Smooth muscle cell of the umbilical artery (primary cell): ENCODE data around the gene LYSMD1. TPM values are rescaled to one million over a fixed set of nuclear protein-coding genes. Genes with fewer than 3 reads are reported as not detected.

Source experiments
- total RNA-seq: library from RNA; depleted of rRNA; stranded (reverse); fragments of >200 nt; gene quantifications from 2 replicates; pipeline ENCODE4 v1.2.3, GENCODE V29; 2014

The LYSMD1 gene, protein sequence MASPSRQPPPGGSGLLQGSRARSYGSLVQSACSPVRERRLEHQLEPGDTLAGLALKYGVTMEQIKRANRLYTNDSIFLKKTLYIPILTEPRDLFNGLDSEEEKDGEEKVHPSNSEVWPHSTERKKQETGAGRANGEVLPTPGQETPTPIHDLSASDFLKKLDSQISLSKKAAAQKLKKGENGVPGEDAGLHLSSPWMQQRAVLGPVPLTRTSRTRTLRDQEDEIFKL
- 4.8 and 8.0 TPM in 2 replicates for total RNA-seq

GRCh38 chr1:151165738-151166504 is at the start of gene LYSMD1, which contains the start of gene SCNM1:
TSS of gene LYSMD1 (minus strand) at chr1:151165902. CDS start at chr1:151165258, 644 bp downstream.
TSS of gene SCNM1 (plus strand) at chr1:151166144. CDS start at chr1:151166153, 9 bp downstream.

GRCh38 chr1:151198254-151199127 is 32.8 kb upstream of the LYSMD1 start, which contains the start of gene PIP5K1A:
TSS of gene PIP5K1A (plus strand) at chr1:151198552. CDS start at chr1:151198997, 445 bp downstream.

GRCh38 chr1:151189637-151190445 is 24.1 kb upstream of the LYSMD1 start, which contains the start of gene VPS72:
TSS of gene VPS72 (minus strand) at chr1:151190197. CDS start at chr1:151190121, 76 bp downstream.

GRCh38 chr1:151175863-151176262 is 10.2 kb upstream of the LYSMD1 start, which contains the start of gene TMOD4:
TSS of gene TMOD4 (minus strand) at chr1:151175981. CDS start at chr1:151174875, 1,106 bp downstream.

GRCh38 chr1:151156515-151156819 is 9.2 kb downstream of the LYSMD1 start, which contains the start of gene TNFAIP8L2:
TSS of gene TNFAIP8L2 (plus strand) at chr1:151156649. CDS start at chr1:151158698, 2,049 bp downstream.

GRCh38 chr1:151146412-151147131 is 19.1 kb downstream of the LYSMD1 start, which contains the start of gene SEMA6C:
TSS of gene SEMA6C (minus strand) at chr1:151146631. CDS start at chr1:151142621, 4,010 bp downstream.

Other genes starting within 250 kb of the LYSMD1 start
- 27.9 and 31.2 TPM in 2 replicates for gene SETDB1, start 239.5 kb downstream of the LYSMD1 start, total RNA-seq
- gene CERS2, start 191.1 kb downstream of the LYSMD1 start, total RNA-seq = 67.4 and 80.4 TPM in 2 replicates
- 0.05 TPM in 1 of 2 replicates, not detected in the other for gene ANXA9, start 183.6 kb downstream of the LYSMD1 start, total RNA-seq
- 4.5 and 8.2 TPM in 2 replicates for gene MINDY1, start 159.0 kb downstream of the LYSMD1 start, total RNA-seq
- 5.0 and 8.0 TPM in 2 replicates for gene PRUNE1, start 157.5 kb downstream of the LYSMD1 start, total RNA-seq
- 0.14 and 0.30 TPM in 2 replicates for gene BNIPL, start 129.3 kb downstream of the LYSMD1 start, total RNA-seq
- gene C1orf56, start 118.2 kb downstream of the LYSMD1 start, total RNA-seq = 1.2 and 1.5 TPM in 2 replicates
- 59.4 and 63.3 TPM in 2 replicates for gene CDC42SE1, start 106.3 kb downstream of the LYSMD1 start, total RNA-seq
- gene MLLT11, start 105.5 kb downstream of the LYSMD1 start, total RNA-seq = 12.5 and 16.1 TPM in 2 replicates
- 10.1 and 10.6 TPM in 2 replicates for gene GABPB2, start 95.1 kb downstream of the LYSMD1 start, total RNA-seq
- gene SEMA6C, start 19.3 kb downstream of the LYSMD1 start, total RNA-seq = 0.89 and 1.7 TPM in 2 replicates
- gene TNFAIP8L2, start 9.3 kb downstream of the LYSMD1 start, total RNA-seq = not detected in 2 replicates
- 16.2 and 20.5 TPM in 2 replicates for gene SCNM1, start 242 bp upstream of the LYSMD1 start, total RNA-seq
- gene TMOD4, start 10.1 kb upstream of the LYSMD1 start, total RNA-seq = not detected in 2 replicates
- 33.9 and 34.0 TPM in 2 replicates for gene VPS72, start 24.3 kb upstream of the LYSMD1 start, total RNA-seq
- gene PIP5K1A, start 32.6 kb upstream of the LYSMD1 start, total RNA-seq = 55.5 and 84.4 TPM in 2 replicates
- 201 and 226 TPM in 2 replicates for gene PSMD4, start 88.8 kb upstream of the LYSMD1 start, total RNA-seq
- gene ZNF687, start 116.4 kb upstream of the LYSMD1 start, total RNA-seq = 9.2 and 13.1 TPM in 2 replicates
- gene PI4KB, start 161.5 kb upstream of the LYSMD1 start, total RNA-seq = 54.3 and 63.2 TPM in 2 replicates
- 47.5 and 53.5 TPM in 2 replicates for gene RFX5, start 181.3 kb upstream of the LYSMD1 start, total RNA-seq
- gene SELENBP1, start 206.8 kb upstream of the LYSMD1 start, total RNA-seq = 11.2 and 14.6 TPM in 2 replicates
- gene PSMB4, start 233.7 kb upstream of the LYSMD1 start, total RNA-seq = 217 and 332 TPM in 2 replicates